HG03039 (cell line): ENCODE data around the gene FGF14.

Experiments used
- ATAC-seq: cut with Tn5 transposase; IDR thresholded peaks from one replicate; pipeline ENCODE4 v1.9.1; 2021; ENCODE audit warnings: mild to moderate bottlenecking, moderate library complexity; ENCODE audit not compliant: unreplicated experiment

FGF14 gene

DNA sequence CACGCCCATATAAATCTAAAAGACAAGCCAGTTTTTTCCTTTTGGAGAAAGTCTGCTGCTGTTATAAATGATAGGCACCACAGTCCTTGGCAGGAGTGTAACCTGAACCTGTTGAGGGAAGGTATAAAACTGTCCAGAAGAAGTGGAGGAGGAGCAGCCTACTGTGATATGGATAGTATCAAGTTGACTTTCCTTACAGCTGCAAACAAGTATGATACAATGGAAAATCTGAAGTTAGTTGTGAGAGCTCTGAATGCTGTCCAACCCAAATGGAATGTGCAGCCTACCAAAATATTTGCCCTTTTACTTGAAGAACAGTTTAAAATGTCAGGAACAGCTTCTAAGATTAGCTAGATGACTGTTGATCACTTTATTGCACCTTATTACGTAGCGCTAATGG is 399.6 kb downstream of the FGF14 start:
- ATAC-seq = no peak

DNA sequence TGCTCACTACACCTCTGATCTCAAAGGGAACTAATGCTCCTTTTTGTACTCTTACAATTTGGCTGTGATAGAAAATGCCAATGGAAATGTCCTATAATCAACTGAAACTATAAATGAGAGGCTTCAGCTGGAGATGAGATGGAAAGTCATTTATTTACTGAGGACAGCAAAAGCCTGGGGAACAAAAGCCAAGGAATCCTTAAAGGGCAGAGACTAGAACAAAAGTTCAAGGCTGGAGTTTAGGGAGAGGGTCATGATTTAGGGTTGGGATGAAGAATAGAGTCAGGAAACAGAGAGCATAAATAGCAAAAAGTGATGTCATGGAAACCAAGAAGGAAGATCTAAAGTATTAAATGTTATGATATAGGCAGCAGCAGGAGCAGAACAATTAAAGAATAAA is 401.1 kb downstream of the FGF14 start:
- ATAC-seq = no peak

GRCh38 chr13:101998129-101998528 is 403.7 kb downstream of the FGF14 start:
- no peak for ATAC-seq

GRCh38 chr13:101996954-101997353 is 404.9 kb downstream of the FGF14 start:
- ATAC-seq = no peak

GRCh38 chr13:101989798-101990350 is 412.0 kb downstream of the FGF14 start:
- no peak for ATAC-seq

DNA sequence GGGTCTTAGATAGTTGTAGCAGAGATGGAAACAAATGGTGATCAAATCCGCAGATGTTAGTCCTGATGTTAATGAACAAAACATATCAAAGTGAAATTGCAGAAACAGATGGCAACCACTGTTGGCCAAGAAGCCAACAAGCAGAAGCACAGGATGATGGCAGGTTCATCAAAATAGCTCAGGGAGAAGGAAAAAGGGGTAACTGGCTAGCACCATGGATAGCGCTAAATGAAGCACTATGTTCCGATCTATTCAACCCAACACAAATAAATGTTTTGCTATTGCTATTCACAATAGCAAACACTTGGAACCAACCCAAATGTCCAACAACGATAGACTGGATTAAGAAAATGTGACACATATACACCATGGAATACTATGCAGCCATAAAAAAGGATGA is 413.7 kb downstream of the FGF14 start:
- no peak for ATAC-seq

- ATAC-seq = no peak
These were observed 415.5 kb downstream of the FGF14 start for GRCh38 chr13:101986316-101986715.

- no peak for ATAC-seq
These were observed 416.5 kb downstream of the FGF14 start for GRCh38 chr13:101985321-101985720.

GRCh38 chr13:101982903-101983302 is 418.9 kb downstream of the FGF14 start:
- ATAC-seq = no peak

DNA sequence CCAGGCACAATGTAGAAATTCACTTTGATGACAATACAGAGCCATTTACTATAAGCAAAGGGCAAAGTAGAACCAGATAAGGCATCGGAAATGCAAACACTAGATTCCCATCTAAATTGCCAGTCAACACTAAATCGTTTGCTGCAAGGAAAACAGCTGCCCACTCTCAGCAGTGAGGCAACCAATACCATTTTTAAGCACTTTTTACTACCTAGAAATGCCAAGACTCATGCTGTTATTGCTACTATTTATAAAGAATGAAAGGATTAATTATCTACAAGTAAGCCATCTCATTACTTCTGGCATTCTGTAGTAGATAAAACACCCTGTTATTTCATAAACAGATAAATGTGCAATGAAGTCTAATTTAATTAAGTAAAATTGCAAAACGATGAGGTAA is 422.0 kb downstream of the FGF14 start:
- no peak for ATAC-seq

GRCh38 chr13:101978552-101979315 is 423.1 kb downstream of the FGF14 start:
- ATAC-seq = no peak

- ATAC-seq = no peak
These were observed 424.4 kb downstream of the FGF14 start for GRCh38 chr13:101977475-101977874.

DNA sequence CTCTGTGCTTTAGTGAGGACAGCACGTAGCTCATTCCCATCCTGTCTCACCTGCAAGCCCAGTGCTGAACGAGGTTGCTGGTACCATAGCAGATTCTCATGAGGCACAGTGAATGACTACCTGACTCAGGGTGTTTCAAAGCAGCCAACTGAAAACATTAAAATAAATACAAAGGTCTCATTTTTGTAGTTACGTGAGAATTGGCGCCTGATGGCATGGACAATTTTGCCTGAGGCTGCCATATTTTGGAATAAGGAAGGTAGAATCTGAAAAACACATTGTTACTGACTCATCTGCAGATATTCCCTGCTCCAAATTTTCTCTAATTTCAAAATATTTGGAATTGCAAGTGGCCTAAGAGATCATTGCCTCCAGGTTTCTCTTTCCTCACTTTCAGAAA is 429.7 kb downstream of the FGF14 start:
- ATAC-seq = no peak

GRCh38 chr13:101970341-101970740 is 431.5 kb downstream of the FGF14 start:
- no peak for ATAC-seq

DNA sequence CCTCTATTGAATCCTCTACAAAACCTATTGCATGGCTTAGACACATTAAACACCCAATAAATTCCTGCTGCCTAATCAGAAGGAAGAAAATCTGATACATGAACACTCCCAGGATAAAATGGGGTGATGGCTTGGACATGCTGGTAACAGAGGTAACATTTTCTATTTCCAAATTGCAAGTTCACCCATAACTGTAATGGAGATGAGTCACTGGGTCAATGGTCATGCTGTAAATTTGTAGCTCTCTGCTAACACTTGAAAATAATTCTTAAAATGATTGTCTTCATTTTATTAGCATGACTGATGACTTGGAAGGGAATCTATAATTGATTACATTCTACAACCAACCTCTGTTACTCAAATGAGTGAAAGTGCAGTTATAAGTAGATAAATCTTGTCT is 434.1 kb downstream of the FGF14 start:
- ATAC-seq = no peak

DNA sequence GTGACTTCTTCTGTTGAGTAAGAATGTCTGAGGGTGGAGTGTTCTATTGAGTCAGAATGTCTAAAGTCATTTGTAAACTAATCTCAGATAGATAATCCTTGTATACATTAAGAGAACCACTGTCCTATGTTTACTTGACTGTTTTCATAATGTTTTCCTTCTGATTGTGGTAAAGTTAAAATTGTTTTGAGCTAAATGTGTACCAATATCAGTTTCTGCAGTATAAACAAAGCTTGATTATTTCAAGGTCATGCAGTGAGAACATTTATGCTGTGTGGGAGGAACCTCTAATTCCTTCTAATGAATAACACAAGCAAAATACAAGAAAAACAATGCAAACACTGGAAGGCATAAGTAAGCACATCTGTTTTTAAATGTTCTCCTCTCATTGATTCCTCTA is 434.6 kb downstream of the FGF14 start:
- no peak for ATAC-seq

- ATAC-seq = no peak
These were observed 436.8 kb downstream of the FGF14 start for GRCh38 chr13:101965096-101965495.

DNA sequence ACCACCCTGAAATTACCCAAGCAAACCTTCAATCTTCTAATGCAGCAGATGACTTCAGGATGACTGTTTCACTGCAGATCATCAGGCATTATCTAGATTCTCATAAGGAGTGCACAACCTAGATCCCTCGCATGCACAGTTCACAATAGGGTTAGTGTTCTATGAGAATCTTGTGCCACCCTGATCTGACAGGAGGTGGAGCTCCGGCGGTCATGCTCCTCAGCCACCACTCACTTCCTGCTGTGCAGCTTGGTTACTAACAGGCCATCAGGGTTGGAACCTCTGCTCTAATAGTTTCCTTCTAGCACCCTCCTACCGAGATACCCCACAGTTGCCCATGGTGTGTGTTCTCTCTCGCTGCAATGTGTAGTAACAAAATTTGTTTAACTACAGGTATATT is 442.8 kb downstream of the FGF14 start:
- no peak for ATAC-seq

DNA sequence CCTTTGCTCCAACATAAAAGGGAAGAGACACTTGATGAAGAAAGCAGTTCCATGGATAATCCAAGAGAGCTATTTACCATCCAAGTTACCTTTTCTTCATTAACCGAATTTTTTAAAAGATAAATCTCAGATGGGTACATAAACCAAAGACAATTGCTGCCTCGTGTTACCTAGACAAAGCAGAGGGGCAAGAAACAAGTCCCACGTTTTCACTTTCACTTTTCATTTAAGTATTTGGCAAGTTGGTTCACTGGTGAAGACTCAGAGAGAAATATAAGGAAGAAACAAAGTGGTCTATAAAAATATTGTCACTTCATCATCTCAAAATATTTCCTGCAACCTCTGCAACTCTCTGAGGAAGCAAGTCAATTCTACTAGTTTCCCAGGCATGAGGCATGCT is 446.1 kb downstream of the FGF14 start:
- no peak for ATAC-seq

GRCh38 chr13:101951114-101951513 is 450.7 kb downstream of the FGF14 start:
- no peak for ATAC-seq

- ATAC-seq = no peak
These were observed 452.2 kb downstream of the FGF14 start for GRCh38 chr13:101949681-101950080.

DNA sequence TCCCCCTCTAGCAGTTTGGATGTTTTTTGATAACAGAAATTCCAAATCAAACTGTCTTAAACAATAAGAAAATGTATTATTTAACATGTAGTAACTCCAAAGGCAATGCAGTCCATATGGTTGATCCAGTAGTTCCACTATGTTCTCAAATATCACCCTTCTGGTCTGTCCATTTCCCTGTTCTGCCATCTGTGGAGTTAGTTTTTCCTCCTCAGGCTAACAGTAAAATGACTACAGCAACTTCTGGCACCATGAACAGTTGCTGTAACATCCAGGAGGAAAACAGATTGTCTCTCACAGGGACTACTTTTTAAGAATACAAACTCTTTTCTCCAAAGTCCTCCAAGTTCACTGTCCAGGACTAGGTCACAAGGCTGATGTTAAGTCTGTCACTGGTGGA is 455.4 kb downstream of the FGF14 start:
- no peak for ATAC-seq

DNA sequence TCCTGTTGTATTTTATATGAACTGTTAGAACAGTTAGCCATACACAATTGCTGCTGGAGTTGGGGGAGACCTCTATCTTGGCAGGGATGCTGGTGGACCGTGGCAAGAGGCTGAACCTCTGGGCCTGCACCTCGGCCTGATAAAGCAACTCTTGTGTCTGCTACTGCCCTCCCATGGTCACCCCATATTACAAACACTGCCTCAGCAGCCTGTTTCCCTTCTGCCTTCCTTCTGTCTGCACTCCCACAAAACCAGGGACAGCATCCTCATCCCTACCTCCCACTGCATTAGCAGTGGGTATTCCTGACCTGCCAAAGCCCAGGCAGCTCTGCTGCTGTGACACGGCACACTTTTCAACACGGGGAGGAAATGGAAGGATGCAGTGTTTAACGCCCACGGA is 456.4 kb downstream of the FGF14 start:
- ATAC-seq = no peak
